K562 (cell line): ENCODE measurements around the gene ZNF155. TPM values are rescaled to one million over a fixed set of nuclear protein-coding genes. Genes with fewer than 3 reads are reported as not detected.
A peak's percentile ranks its signal among the peaks of the same experiment; 100 is the strongest.

Experiments
- ATAC-seq: fragments of 200-7000 bp; cut with Tn5 transposase; 3 replicates; pipeline ENCODE4 v1.9.1; 2020; ENCODE audit warnings: moderate library complexity
- BruUV-seq: library from RNA; stranded (reverse); fragments of 400-500 nt; replicated peaks from 2 replicates; lab custom pipeline; 2021; lab: Mats Ljungman, UMichigan
- CTCF ChIA-PET: fragments of 300-600 bp; formaldehyde crosslinking; extraction: SDS; loops from one replicate; lab custom pipeline; 2021; ENCODE audit warnings: low intra/inter-chr PET ratio; lab: Yijun Ruan, JAX
- POLR2A ChIA-PET: fragments of 300-600, 350-650 bp; sonication (Branson Sonifier 250); formaldehyde crosslinking; extraction: SDS; loops from one replicate; lab custom pipeline; 2021; ENCODE audit warnings: antibody characterized with exemption, inconsistent platforms; lab: Yijun Ruan, JAX
- DNase-seq, 4 experiments: peaks; one replicate each; pipeline versions ENCODE4 v3.0.0 to v3.0.0-alpha.2; 2011 to 2018; ENCODE audit warnings: low spot score in 3 of 4, mixed read lengths in 3 of 4; ENCODE audit errors: extremely low read depth in 1 of 4
- FAIRE-seq: peaks from 2 replicates; lab custom pipeline; 2011; peaks lifted over from hg19 to GRCh38; lab: Jason Lieb, UNC
- H2AFZ ChIP-seq: 2 replicates; pipeline ENCODE4 v1.6.0; 2011; ENCODE audit warnings: low read depth, low read length, control low read depth, inconsistent platforms
- H3K27ac ChIP-seq: fragments of 200-600 bp; 3 replicates; pipeline ENCODE4 v1.8.0; 2011; ENCODE audit warnings: low read depth, mild to moderate bottlenecking, control low read depth, inconsistent platforms, low read length, moderate library complexity, mixed read lengths; ENCODE audit errors: extremely low read depth
- H3K27me3 ChIP-seq, 2 experiments: fragments of 300-600 bp in 1 of 2; 2 replicates in 1 of 2; 3 replicates in 1 of 2; pipeline versions ENCODE4 v1.6.0 to v1.8.0; 2011; ENCODE audit warnings: inconsistent platforms in 2 of 2, low read length in 2 of 2, mild to moderate bottlenecking in 1 of 2, mixed read lengths in 1 of 2, moderate library complexity in 1 of 2; ENCODE audit not compliant: control insufficient read depth in 2 of 2, insufficient read depth in 2 of 2
- H3K36me3 ChIP-seq: fragments of 300-600 bp; 3 replicates; pipeline ENCODE4 v1.8.0; 2011; ENCODE audit warnings: mild to moderate bottlenecking, low read length, inconsistent platforms; ENCODE audit not compliant: control insufficient read depth, insufficient read depth
- H3K4me1 ChIP-seq, 2 experiments: fragments of 200-600 bp in 1 of 2; replicated peaks in 1 of 2; 2 replicates in 1 of 2; 3 replicates in 1 of 2; pipeline versions ENCODE4 v1.5.1 to v1.8.0; 2011; ENCODE audit warnings: inconsistent platforms in 2 of 2, low read length in 2 of 2, mild to moderate bottlenecking in 1 of 2, mixed read lengths in 1 of 2, moderate library complexity in 1 of 2; ENCODE audit not compliant: control insufficient read depth in 2 of 2, insufficient read depth in 2 of 2
- H3K4me2 ChIP-seq: 2 replicates; pipeline ENCODE4 v1.6.1; 2011; ENCODE audit warnings: low read length, control low read depth, inconsistent platforms, mixed read lengths; ENCODE audit not compliant: insufficient read depth
- H3K4me3 ChIP-seq: fragments of 200-600 bp; sonication (generic), shearing (Covaris generic); 2 replicates; pipeline ENCODE4 v1.5.1; 2016; ENCODE audit warnings: control low read depth, inconsistent platforms
- H3K79me2 ChIP-seq: fragments of 200-600 bp; 3 replicates; pipeline ENCODE4 v1.8.0; 2011; ENCODE audit warnings: low read length, inconsistent platforms; ENCODE audit not compliant: control insufficient read depth, insufficient read depth
- H3K9ac ChIP-seq, 2 experiments: 2 replicates each; pipeline versions ENCODE4 v1.6.0 to v1.6.1; 2011; ENCODE audit warnings: low read depth in 2 of 2, low read length in 2 of 2, control low read depth in 1 of 2, inconsistent platforms in 1 of 2, mild to moderate bottlenecking in 1 of 2, mixed read lengths in 1 of 2; ENCODE audit not compliant: insufficient read depth in 1 of 2
- H3K9me1 ChIP-seq: one replicate; pipeline ENCODE4 v1.6.0; 2011; ENCODE audit warnings: inconsistent platforms, mild to moderate bottlenecking, low read length, moderate library complexity; ENCODE audit not compliant: control insufficient read depth, insufficient read depth
- H3K9me3 ChIP-seq: replicated peaks from 2 replicates; pipeline ENCODE4 v1.5.1; 2011; ENCODE audit warnings: low read depth, low read length, inconsistent platforms; ENCODE audit not compliant: control insufficient read depth, insufficient read depth
- H4K20me1 ChIP-seq: replicated peaks from 2 replicates; pipeline ENCODE4 v1.6.1; 2011; ENCODE audit warnings: low read length, inconsistent platforms, mixed read lengths; ENCODE audit not compliant: control insufficient read depth, insufficient read depth
- ADNP ChIP-seq: fragments of 200-800 bp; sonication (Bioruptor generic); IDR thresholded peaks from 2 replicates; pipeline ENCODE4 v1.6.1; 2016; ENCODE audit warnings: missing genetic modification characterization, missing compliant biosample characterization
- CBX5 ChIP-seq: IDR thresholded peaks from 2 replicates; pipeline ENCODE4 v1.6.1; 2014; ENCODE audit warnings: low read depth, borderline replicate concordance
- ETV1 ChIP-seq: fragments of 450-650 bp; conservative IDR thresholded peaks from 2 replicates; pipeline ENCODE4 v1.6.1; 2016; ENCODE audit warnings: missing genetic modification characterization, control low read depth, low read depth, missing compliant biosample characterization
- FOS ChIP-seq: IDR thresholded peaks from 3 replicates; pipeline ENCODE4 v1.6.1; 2011; ENCODE audit not compliant: insufficient read length; ENCODE audit errors: extremely low read depth
- HEY1 ChIP-seq: fragments of 250-450 bp; sonication (Bioruptor Pico); IDR thresholded peaks from 2 replicates; pipeline ENCODE4 v1.5.0; 2020; ENCODE audit warnings: mild to moderate bottlenecking, moderate library complexity, borderline replicate concordance
- ILF3 ChIP-seq: fragments of 450-650 bp; IDR thresholded peaks from 2 replicates; pipeline ENCODE4 v1.6.1; 2018; ENCODE audit warnings: antibody characterized with exemption, mild to moderate bottlenecking, moderate library complexity, borderline replicate concordance
- KLF13 ChIP-seq: fragments of 450-650 bp; IDR thresholded peaks from 2 replicates; pipeline ENCODE4 v1.6.1; 2016; ENCODE audit warnings: missing genetic modification characterization, low read depth, mild to moderate bottlenecking, missing compliant biosample characterization, moderate library complexity, borderline replicate concordance
- MEIS2 ChIP-seq: fragments of 450-650 bp; IDR thresholded peaks from 2 replicates; pipeline ENCODE4 v1.6.1; 2014; ENCODE audit warnings: mild to moderate bottlenecking; ENCODE audit not compliant: partially characterized antibody
- NELFE ChIP-seq: IDR thresholded peaks from 2 replicates; pipeline ENCODE4 v1.6.1; 2011; ENCODE audit warnings: mild to moderate bottlenecking; ENCODE audit not compliant: insufficient read depth, insufficient read length
- NEUROD1 ChIP-seq: fragments of 150-350 bp; IDR thresholded peaks from 2 replicates; pipeline ENCODE4 v1.6.1; 2014; ENCODE audit warnings: borderline replicate concordance, low read length, low read depth; ENCODE audit not compliant: partially characterized antibody
- RBM25 ChIP-seq: fragments of 200-400 bp; formaldehyde crosslinking; IDR thresholded peaks from 2 replicates; pipeline ENCODE4 v1.6.1; 2018; ENCODE audit warnings: low read length, low read depth, moderate library complexity; ENCODE audit not compliant: severe bottlenecking
- U2AF2 ChIP-seq: fragments of 200-400 bp; formaldehyde crosslinking; optimal IDR thresholded peaks from 2 replicates; pipeline ENCODE3; 2017; ENCODE audit warnings: low read depth, mild to moderate bottlenecking, low read length
- ZEB2 ChIP-seq: fragments of 450-650 bp; IDR thresholded peaks from 2 replicates; pipeline ENCODE4 v1.6.1; 2016
- ZFP1 ChIP-seq: fragments of 450-650 bp; formaldehyde crosslinking; IDR thresholded peaks from 2 replicates; pipeline ENCODE4 v1.4.0; 2020; ENCODE audit warnings: mild to moderate bottlenecking, mixed read lengths
- ZNF146 ChIP-seq: IDR thresholded peaks from one replicate; pipeline ENCODE4 v1.6.1; 2018; ENCODE audit warnings: missing compliant biosample characterization; ENCODE audit not compliant: unreplicated experiment
- ZNF75A ChIP-seq: fragments of 450-650 bp; formaldehyde crosslinking; IDR thresholded peaks from 2 replicates; pipeline ENCODE4 v1.4.0; 2020; ENCODE audit warnings: mild to moderate bottlenecking
- WGBS: fragments of 100-300 bp; shearing (Covaris generic); methylation state at CpG from one replicate; pipeline ENCODE4 v1.1.6; 2016; ENCODE audit warnings: low coverage, mixed read lengths; ENCODE audit not compliant: insufficient coverage; ENCODE audit errors: missing lambda C conversion rate; 5-methylcytosine and 5-hydroxymethylcytosine counted together
- in situ Hi-C: fragments of 300-500 bp; cut with MboI; formaldehyde crosslinking; loops from 4 replicates; pipeline ENCODE4 v1.15.0; 2018; ENCODE audit warnings: inconsistent platforms, mixed read lengths
- intact Hi-C: fragments of 100-400 bp; cut with micrococcal nuclease; formaldehyde crosslinking; loops from 2 replicates; pipeline ENCODE4 v1.14.2; 2022
- polyA plus RNA-seq, 8 experiments: library from polyadenylated mRNA; depleted of rRNA in 4 of 8; stranded (reverse) in 5 of 8; unstranded in 3 of 8; fragments of >200 nt; fragmentation: Nextera tagmentation in 2 of 8; fragmentation: Illumina TruSeq in 1 of 8; extraction: Ambion mirVana in 2 of 8; extraction: Trizol in 1 of 8; gene quantifications; 2 replicates each; pipeline versions ENCODE4 v1.2.1 to v1.2.3, GENCODE V29; 2011 to 2014; ENCODE audit warnings: inconsistent platforms in 1 of 8, missing spikeins in 1 of 8
- total RNA-seq, 7 experiments: library from RNA; depleted of rRNA in 6 of 7; stranded (reverse); fragments of >200 nt in 6 of 7; fragmentation: Illumina TruSeq in 2 of 7; extraction: Trizol in 2 of 7; gene quantifications; 2 replicates each; pipeline versions ENCODE4 v1.2.1 to v1.2.3, GENCODE V29; 2011 to 2021; ENCODE audit warnings: low replicate concordance in 1 of 7
- TF ChIP-seq, protein P1 (sequence below): fragments of 450-650 bp; formaldehyde crosslinking; IDR thresholded peaks from 2 replicates; pipeline ENCODE4 v1.4.0; 2022; ENCODE audit warnings: missing genetic modification characterization
- TF ChIP-seq, protein P2 (sequence below): fragments of 250-450 bp; sonication (Bioruptor Pico); IDR thresholded peaks from 2 replicates; pipeline ENCODE4 v1.5.1; 2021; ENCODE audit warnings: mild to moderate bottlenecking
- TF ChIP-seq, protein P3 (sequence below): sonication (generic); formaldehyde crosslinking; IDR thresholded peaks from 2 replicates; pipeline ENCODE4 v1.9.0; 2022; ENCODE audit warnings: mild to moderate bottlenecking, missing genetic modification reagents

ZNF155 gene
- total and polyA plus RNA-seq, 9 of the 15 experiments (the other 6 are each of a cell fraction or from before 2014, with no cell fraction given): 0.09 to 0.76 (median 0.37) TPM

DNA sequence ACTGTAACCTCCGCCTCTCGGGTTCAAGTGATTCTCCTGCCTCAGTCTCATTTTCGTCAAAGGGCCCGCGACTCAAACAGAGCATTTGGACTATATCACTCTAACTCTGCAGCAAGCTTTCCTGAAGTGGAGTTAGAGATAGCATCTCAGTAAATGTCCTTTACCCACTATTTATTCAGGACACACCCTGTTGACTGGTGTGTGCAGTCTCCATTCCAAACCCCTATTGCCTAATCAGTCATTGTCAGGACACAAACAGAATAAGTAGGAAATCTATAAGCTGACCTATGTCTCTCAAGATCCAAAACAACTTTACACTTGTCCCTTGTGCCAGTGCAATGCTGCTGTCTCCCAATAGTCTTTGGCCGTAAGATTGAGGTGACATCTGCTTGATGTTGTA is 42.6 kb downstream of the ZNF155 start (continued):
- TF ChIP-seq, protein P1, sequence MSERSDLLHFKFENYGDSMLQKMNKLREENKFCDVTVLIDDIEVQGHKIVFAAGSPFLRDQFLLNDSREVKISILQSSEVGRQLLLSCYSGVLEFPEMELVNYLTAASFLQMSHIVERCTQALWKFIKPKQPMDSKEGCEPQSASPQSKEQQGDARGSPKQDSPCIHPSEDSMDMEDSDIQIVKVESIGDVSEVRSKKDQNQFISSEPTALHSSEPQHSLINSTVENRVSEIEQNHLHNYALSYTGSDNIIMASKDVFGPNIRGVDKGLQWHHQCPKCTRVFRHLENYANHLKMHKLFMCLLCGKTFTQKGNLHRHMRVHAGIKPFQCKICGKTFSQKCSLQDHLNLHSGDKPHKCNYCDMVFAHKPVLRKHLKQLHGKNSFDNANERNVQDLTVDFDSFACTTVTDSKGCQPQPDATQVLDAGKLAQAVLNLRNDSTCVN (CRISPR knock-in tag): no peak
- TF ChIP-seq HEY1 (CRISPR knock-in tag) (no peak), ILF3 (no peak), NEUROD1 (no peak), MEIS2 (peak; percentile 8)

DNA sequence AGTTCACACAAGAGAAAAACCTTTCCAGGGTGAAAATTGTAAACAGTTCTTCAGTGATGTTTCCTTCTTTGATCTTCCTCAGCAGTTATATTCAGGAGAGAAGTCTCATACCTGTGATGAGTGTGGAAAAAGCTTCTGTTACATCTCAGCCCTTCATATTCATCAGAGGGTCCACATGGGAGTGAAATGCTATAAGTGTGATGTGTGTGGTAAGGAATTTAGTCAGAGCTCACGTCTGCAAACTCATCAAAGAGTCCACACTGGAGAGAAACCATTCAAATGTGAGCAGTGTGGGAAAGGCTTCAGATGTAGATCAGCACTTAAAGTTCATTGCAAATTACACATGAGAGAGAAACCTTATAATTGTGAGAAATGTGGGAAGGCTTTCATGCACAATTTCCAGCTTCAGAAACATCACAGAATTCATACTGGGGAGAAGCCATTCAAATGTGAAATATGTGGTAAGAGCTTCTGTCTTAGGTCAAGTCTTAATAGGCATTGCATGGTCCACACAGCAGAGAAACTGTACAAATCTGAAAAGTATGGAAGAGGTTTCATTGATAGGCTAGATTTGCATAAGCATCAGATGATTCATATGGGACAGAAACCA is 48.1 kb downstream of the ZNF155 start:
- DNase-seq (no peak), ATAC-seq (no peak), FAIRE-seq (no peak)
- Histone ChIP-seq H3K9me3 (peaks cover 3% of the 10 kb centered on the region; the same call in 1 of the 2 replicates), H3K79me2 (no peaks in the 10 kb centered on the region), H3K4me1 (no peaks in the 10 kb centered on the region), H3K4me3 (no peak overlapping the region), H3K27me3 (no peaks in the 10 kb centered on the region), H3K4me2 (no peak overlapping the region), H3K9me1 (no peaks in the 10 kb centered on the region), H3K9ac (no peak overlapping the region), H2AFZ (no peak overlapping the region), H3K27ac (no peak overlapping the region), H4K20me1 (no peaks in the 10 kb centered on the region), H3K36me3 (peaks cover 4% of the 10 kb centered on the region; the same call in 1 of the 3 replicates)
- ChIA-PET CTCF (no interaction called here), POLR2A (interaction anchor here (0.8 to 1.1 kb wide), 3 partner anchors 10 to 133 kb away, joined by 3 read pairs; partner anchors contain the start of gene ZNF226)
- in situ Hi-C loops: no loop called here
- intact Hi-C loops: no loop called here
- BruUV-seq: no TSS peak
- WGBS: 7% methylated on average over 1 of the region's 1 CpG
- TF ChIP-seq U2AF2: no peak
- TF ChIP-seq RBM25: peak; percentile 76
- no peak for TF ChIP-seq ETV1
- no peak for TF ChIP-seq NELFE
- 0 out of 2 replicates have a peak, but pooled peaks have one; percentile 40 for TF ChIP-seq CBX5
- 0 out of 2 replicates have a peak, but pooled peaks have one; percentile 30 for TF ChIP-seq ZEB2
- no peak for TF ChIP-seq KLF13 (tag)
- TF ChIP-seq ZFP1 (CRISPR knock-in tag): no peak
- TF ChIP-seq, protein P2, sequence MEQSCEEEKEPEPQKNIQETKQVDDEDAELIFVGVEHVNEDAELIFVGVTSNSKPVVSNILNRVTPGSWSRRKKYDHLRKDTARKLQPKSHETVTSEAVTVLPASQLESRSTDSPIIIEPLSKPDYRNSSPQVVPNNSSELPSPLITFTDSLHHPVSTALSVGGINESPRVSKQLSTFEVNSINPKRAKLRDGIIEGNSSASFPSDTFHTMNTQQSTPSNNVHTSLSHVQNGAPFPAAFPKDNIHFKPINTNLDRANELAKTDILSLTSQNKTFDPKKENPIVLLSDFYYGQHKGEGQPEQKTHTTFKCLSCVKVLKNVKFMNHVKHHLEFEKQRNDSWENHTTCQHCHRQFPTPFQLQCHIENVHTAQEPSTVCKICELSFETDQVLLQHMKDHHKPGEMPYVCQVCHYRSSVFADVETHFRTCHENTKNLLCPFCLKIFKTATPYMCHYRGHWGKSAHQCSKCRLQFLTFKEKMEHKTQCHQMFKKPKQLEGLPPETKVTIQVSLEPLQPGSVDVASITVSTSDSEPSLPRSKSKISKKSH: peak; percentile 76; the same call in 1 of the 2 replicates
- peak; percentile 98 for TF ChIP-seq ZNF75A (CRISPR knock-in tag)
- TF ChIP-seq, protein P3, sequence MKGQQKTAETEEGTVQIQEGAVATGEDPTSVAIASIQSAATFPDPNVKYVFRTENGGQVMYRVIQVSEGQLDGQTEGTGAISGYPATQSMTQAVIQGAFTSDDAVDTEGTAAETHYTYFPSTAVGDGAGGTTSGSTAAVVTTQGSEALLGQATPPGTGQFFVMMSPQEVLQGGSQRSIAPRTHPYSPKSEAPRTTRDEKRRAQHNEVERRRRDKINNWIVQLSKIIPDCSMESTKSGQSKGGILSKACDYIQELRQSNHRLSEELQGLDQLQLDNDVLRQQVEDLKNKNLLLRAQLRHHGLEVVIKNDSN (CRISPR knock-in tag): no peak
- no peak for TF ChIP-seq ADNP (tag)
- no peak for TF ChIP-seq ZNF146 (CRISPR knock-in tag)
- TF ChIP-seq FOS: no peak
